BJ (cell line): ENCODE data around the gene TMCC3. TPM values are rescaled to one million over a fixed set of nuclear protein-coding genes. Genes with fewer than 3 reads are reported as not detected.

Experiments
- CTCF ChIA-PET: fragments of 350-600 bp; formaldehyde crosslinking; extraction: SDS; loops from one replicate; lab custom pipeline; 2021; ENCODE audit warnings: antibody characterized with exemption, inconsistent platforms; lab: Yijun Ruan, JAX
- POLR2A ChIA-PET: fragments of 300-600 bp; sonication (Branson Sonifier 250); formaldehyde crosslinking; extraction: SDS; loops from one replicate; lab custom pipeline; 2021; ENCODE audit warnings: antibody characterized with exemption; lab: Charles Lee
- DNase-seq: peaks from one replicate; pipeline ENCODE4 v3.0.0-alpha.2; 2011; ENCODE audit warnings: low read depth
- H3K27me3 ChIP-seq: 2 replicates; pipeline ENCODE4 v1.6.0; 2011; ENCODE audit warnings: low read length; ENCODE audit not compliant: control insufficient read depth, insufficient read depth
- H3K36me3 ChIP-seq: 2 replicates; pipeline ENCODE4 v1.5.1; 2011; ENCODE audit warnings: low read length; ENCODE audit not compliant: control insufficient read depth, insufficient read depth
- H3K4me3 ChIP-seq: 2 replicates; pipeline ENCODE4 v1.5.1; 2011; ENCODE audit warnings: low read depth, mild to moderate bottlenecking, control low read depth, low read length
- CTCF ChIP-seq: IDR thresholded peaks from 2 replicates; pipeline ENCODE4 v1.5.1; 2011; ENCODE audit warnings: low read depth, mild to moderate bottlenecking, control low read depth, inconsistent platforms, low read length, moderate library complexity; ENCODE audit not compliant: insufficient read depth
- polyA plus RNA-seq: library from polyadenylated mRNA; depleted of rRNA; stranded (reverse); fragments of >200 nt; gene quantifications from 2 replicates; pipeline ENCODE4 v1.2.3, GENCODE V29; 2011; rRNA removed
- small RNA-seq: library from RNA; depleted of rRNA; stranded (forward); fragments of <200 nt; gene quantifications from one replicate; pipeline ENCODE3, GENCODE V24; 2012; ENCODE audit warnings: low replicate concordance, low read depth; ENCODE audit not compliant: insufficient read length

Gene TMCC3
- polyA plus RNA-seq, 1 experiment = not detected

GRCh38 chr12:94525951-94526350 lies 124.4 kb downstream of the TMCC3 start:
- peaks cover 9% of the 10 kb centered on the region for H3K27me3 ChIP-seq
- no peaks in the 10 kb centered on the region for H3K36me3 ChIP-seq
- no peak for DNase-seq
- ChIA-PET CTCF (interaction anchor here (1.5 kb wide), 1 partner anchor 380 kb away, joined by 4 read pairs; no protein-coding TSS in a partner anchor), POLR2A (no interaction called here)
- H3K4me3 ChIP-seq = no peak overlapping the region
- TF ChIP-seq CTCF = no peak

Small RNA genes within 50 kb of the gene (small RNA-seq; reads per million reads assigned to genes)
- gene LSM3P2 = not detected
- gene MIR5700 = not detected

Other genes with a start within 250 kb of the TMCC3 start
- gene CEP83, start 190.7 kb downstream of the TMCC3 start, polyA plus RNA-seq = 5.4 and 5.7 TPM in 2 replicates